ENCODE measurements around the gene SKIL. TPM values are rescaled to one million over a fixed set of nuclear protein-coding genes. Genes with fewer than 3 reads are reported as not detected.
A peak's percentile ranks its signal among the peaks of the same experiment; 100 is the strongest.

SKIL gene
- total RNA-seq (2021; ENCODE audit: unreplicated experiment) = 15.1 TPM
- polyA plus RNA-seq (2012) = 3.3 and 3.4 TPM in 2 replicates
- Bru-seq, nascent RNA = percentile 77 among the genes with signal in this experiment
- BruChase-seq, experiment 1, labeled RNA remaining after a 6-hour chase = percentile 83 among the genes with signal in this experiment
- percentile 93 among the genes with signal in this experiment for BruChase-seq, experiment 2, labeled RNA remaining after a 2-hour chase
- long read RNA-seq, transcript SKIL-201 (7 exons, 3,057 nt) = major isoform, 5 of 17 reads
- long read RNA-seq, partial matches to known transcripts = 1 of 17 reads
- long read RNA-seq, other reads (novel, unspliced or antisense) = 11 of 17 reads

DNA sequence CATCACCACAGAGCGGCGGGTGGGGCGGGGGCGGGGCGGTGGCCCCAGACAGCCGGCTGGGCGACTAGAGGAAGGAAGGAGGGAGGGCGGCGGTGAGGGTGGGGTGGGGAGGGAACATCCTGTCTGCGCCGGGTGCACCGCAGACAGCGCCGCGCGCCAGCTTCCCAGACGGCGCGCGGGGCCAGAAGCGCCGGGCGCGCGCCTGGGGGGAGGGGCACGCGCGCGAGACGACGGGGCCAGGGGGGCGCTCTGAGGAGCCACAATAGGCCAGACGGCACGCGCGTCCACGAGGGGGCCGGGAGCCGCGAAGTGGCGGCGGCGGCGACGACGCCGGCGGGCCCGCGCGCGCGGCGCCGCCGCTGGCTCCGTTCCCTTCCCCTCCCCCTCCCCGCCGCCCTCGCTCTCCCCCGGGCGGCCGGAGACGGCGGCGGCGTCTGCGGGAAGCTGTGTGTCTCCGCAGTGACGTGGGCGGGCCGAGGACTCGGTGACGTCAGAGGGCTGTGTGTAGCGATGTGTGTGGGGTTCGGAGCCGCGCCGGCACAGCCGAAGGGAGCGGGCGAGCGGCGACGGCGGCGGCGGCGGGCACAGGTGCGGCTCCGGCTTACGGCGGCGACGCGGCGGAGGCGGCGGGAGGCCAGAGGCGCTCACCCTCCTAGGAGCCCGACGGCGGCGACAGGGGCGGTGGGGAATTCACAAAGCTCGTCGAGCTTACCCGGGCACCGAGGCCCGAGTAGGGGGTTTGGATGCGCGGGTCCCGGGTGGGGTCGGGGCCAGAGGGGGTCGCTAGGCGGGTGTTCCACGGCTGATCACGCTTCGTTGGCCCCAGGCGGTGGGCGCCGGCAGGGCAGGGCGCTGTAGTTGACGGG lies at the start of gene SKIL:
SKIL (plus strand) TSS at position 540 of the 866 bp plus-strand sequence. CDS start 2,617 bp downstream, outside the sequence.
- H3K9ac ChIP-seq (ENCODE audit: low read length) = peak within 1 kb of the TSS; percentile 77
- no peaks in the 10 kb centered on the region for H3K9me3 ChIP-seq (ENCODE audit: control insufficient read depth in 1 of 2, insufficient read depth in 1 of 2, low read depth in 1 of 2, low read length in 2 of 2)
- CTCF ChIA-PET = interaction anchor here (0.8 kb wide), 1 partner anchor 17 kb away, joined by 4 read pairs; no protein-coding TSS in a partner anchor
- H3K36me3 ChIP-seq (ENCODE audit: control insufficient read depth in 1 of 2, insufficient read depth in 2 of 2, low read length in 2 of 2) = no peaks in the 10 kb centered on the region
- H4K20me1 ChIP-seq (ENCODE audit: insufficient read depth) = no peaks in the 10 kb centered on the region
- H3K27ac ChIP-seq (ENCODE audit: low read depth, low read length) = peak within 1 kb of the TSS; percentile 78
- TF ChIP-seq YY1 (IDR thresholded peaks at IDR 0.05; ENCODE audit: extremely low read depth, insufficient replicate concordance, low read depth, low read length) = no peak
- TF ChIP-seq FOSL1 (IDR thresholded peaks at IDR 0.05; ENCODE audit: low read depth) = no peak
- peak; percentile 68 for TF ChIP-seq POLR2AphosphoS5 (IDR thresholded peaks at IDR 0.05; ENCODE audit: low read depth, low read length)
- TF ChIP-seq SP1 (IDR thresholded peaks at IDR 0.05; ENCODE audit: low read depth) = no peak; the same call in 1 of the 2 replicates
- no peak for TF ChIP-seq EZH2 (IDR thresholded peaks at IDR 0.05)
- TF ChIP-seq EZH2phosphoT487 (IDR thresholded peaks at IDR 0.05; ENCODE audit: borderline replicate concordance) = no peak
- TF ChIP-seq, protein P1, sequence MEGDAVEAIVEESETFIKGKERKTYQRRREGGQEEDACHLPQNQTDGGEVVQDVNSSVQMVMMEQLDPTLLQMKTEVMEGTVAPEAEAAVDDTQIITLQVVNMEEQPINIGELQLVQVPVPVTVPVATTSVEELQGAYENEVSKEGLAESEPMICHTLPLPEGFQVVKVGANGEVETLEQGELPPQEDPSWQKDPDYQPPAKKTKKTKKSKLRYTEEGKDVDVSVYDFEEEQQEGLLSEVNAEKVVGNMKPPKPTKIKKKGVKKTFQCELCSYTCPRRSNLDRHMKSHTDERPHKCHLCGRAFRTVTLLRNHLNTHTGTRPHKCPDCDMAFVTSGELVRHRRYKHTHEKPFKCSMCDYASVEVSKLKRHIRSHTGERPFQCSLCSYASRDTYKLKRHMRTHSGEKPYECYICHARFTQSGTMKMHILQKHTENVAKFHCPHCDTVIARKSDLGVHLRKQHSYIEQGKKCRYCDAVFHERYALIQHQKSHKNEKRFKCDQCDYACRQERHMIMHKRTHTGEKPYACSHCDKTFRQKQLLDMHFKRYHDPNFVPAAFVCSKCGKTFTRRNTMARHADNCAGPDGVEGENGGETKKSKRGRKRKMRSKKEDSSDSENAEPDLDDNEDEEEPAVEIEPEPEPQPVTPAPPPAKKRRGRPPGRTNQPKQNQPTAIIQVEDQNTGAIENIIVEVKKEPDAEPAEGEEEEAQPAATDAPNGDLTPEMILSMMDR (IDR thresholded peaks at IDR 0.05 in 2 of 3, conservative IDR thresholded peaks at IDR 0.05 in 1 of 3; ENCODE audit: borderline replicate concordance in 1 of 3, insufficient read depth in 1 of 3, low read depth in 2 of 3, low read length in 2 of 3) = 0 out of 6 replicates have a peak, but pooled peaks of 1 of the 3 experiments have one; percentile 10
- peak; percentile 9; the same call in 1 of the 2 replicates for TF ChIP-seq ZFX (IDR thresholded peaks at IDR 0.05)
- peak; percentile 70 for TF ChIP-seq EGR1 (IDR thresholded peaks at IDR 0.05; ENCODE audit: low read depth)
- TF ChIP-seq ATF3 (IDR thresholded peaks at IDR 0.05) = no peak
- TF ChIP-seq TCF7L2 (IDR thresholded peaks at IDR 0.05; ENCODE audit: borderline replicate concordance, extremely low read depth, insufficient read depth, insufficient read length) = peak; percentile 69
- TF ChIP-seq POLR2A (IDR thresholded peaks at IDR 0.05; ENCODE audit: borderline replicate concordance, extremely low read depth, insufficient read depth, insufficient read length) = no peak
- POLR2A ChIA-PET = interaction anchor here (1.3 kb wide), 1 partner anchor 16 kb away, joined by 6 read pairs; no protein-coding TSS in a partner anchor
- peak; percentile 82 for ATAC-seq
- peak within 1 kb of the TSS; percentile 93 for H3K4me2 ChIP-seq (ENCODE audit: low read length)
- peak; percentile 81 for DNase-seq (ENCODE audit: low read depth, low spot score)
- RAD21 ChIA-PET (ENCODE audit: low non-redundant PET in 1 of 2, low total read pairs in 2 of 2, uncharacterized antibody in 2 of 2, unreplicated experiment in 2 of 2) = interaction anchor here in 1 of 2 experiments (0.7 kb wide), 1 partner anchor 85 kb away, joined by 3 read pairs; no protein-coding TSS in a partner anchor
- no TSS peak for BruUV-seq (replicated peaks)
- H2AFZ ChIP-seq (ENCODE audit: low read depth, low read length, poor library complexity, severe bottlenecking) = peak within 1 kb of the TSS; percentile 88
- no peaks in the 10 kb centered on the region for H3K9me2 ChIP-seq (ENCODE audit: insufficient read depth)
- H3K27me3 ChIP-seq (ENCODE audit: insufficient read depth, low read length) = no peaks in the 10 kb centered on the region
- intact Hi-C loops (cut with micrococcal nuclease) = loop anchor here (2.0 kb wide), 1 partner anchor 585 kb away; the partner anchor contains the start of gene MYNN
- peaks cover 9 to 20% of the 10 kb centered on the region in 2 experiments for H3K4me1 ChIP-seq (ENCODE audit: control insufficient read depth in 1 of 2, insufficient read depth in 2 of 2, low read length in 2 of 2)
- no peaks in the 10 kb centered on the region for H3K79me2 ChIP-seq (ENCODE audit: insufficient read depth, low read length)
- peak within 1 kb of the TSS; percentile 63 to 71 for H3K4me3 ChIP-seq (replicated peaks in 1 of 2; ENCODE audit: low read depth in 1 of 2, low read length in 2 of 2)
